ENCODE data around the gene PTH2.
A peak's percentile ranks its signal among the peaks of the same experiment; 100 is the strongest.

The PTH2 gene

DNA sequence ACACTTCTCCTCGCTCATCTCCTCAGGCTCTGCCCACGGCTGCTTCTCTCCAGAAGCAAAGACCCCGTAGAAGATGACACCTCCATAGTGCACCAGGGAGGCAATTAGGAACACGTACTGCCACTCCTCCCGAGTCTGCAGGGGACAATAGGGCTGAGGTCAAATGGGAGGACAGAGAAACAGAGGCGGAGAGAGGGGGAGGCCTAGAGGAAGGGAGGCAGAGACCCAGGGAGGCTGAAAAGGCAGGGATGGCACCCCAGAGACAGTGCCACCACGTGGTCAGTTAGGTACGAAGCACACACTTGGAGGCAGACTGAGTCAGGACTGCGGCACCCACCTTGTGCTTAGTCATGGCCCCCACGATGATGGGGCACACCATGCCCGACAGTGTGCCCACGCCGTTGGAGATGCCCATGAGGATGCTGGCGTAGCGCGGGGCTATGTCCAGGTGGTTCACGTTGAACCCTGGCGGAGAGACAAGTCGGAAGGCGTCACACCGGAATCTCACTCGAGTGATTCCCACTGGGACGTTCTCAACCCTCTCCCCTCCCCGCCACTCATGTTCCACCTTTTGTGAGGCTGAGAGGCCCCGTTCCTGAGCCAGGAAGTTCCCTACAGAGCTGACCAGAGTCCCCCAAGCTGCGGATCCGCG lies 7.6 kb upstream of the PTH2 start:
- peak; percentile 53 to 64 for ATAC-seq

DNA sequence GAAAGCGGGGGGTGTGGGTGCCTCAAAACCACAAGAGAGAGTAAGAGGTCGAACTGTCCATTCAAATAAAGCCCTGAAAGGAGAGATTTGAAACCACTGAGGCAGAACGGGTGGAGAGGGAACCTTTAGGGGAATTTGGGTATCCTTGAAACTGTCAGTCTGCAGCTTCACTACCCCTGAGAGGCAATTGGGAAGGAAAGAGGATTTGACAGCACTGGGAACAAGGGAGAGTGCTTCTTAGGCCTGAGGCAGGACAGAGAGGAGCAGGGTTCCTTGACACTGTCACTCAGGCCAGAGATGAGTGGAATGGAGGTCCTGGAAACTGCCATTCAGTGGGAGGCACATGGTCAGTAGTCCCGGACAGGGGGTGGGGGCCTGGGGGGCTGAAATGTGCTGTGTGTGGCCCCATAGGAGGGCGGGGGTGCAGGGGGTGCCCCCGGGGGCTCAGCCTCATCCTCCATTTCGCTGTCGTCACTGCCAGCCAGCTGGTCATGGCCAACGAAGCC lies 7.0 kb upstream of the PTH2 start:
- no peak for ATAC-seq

DNA sequence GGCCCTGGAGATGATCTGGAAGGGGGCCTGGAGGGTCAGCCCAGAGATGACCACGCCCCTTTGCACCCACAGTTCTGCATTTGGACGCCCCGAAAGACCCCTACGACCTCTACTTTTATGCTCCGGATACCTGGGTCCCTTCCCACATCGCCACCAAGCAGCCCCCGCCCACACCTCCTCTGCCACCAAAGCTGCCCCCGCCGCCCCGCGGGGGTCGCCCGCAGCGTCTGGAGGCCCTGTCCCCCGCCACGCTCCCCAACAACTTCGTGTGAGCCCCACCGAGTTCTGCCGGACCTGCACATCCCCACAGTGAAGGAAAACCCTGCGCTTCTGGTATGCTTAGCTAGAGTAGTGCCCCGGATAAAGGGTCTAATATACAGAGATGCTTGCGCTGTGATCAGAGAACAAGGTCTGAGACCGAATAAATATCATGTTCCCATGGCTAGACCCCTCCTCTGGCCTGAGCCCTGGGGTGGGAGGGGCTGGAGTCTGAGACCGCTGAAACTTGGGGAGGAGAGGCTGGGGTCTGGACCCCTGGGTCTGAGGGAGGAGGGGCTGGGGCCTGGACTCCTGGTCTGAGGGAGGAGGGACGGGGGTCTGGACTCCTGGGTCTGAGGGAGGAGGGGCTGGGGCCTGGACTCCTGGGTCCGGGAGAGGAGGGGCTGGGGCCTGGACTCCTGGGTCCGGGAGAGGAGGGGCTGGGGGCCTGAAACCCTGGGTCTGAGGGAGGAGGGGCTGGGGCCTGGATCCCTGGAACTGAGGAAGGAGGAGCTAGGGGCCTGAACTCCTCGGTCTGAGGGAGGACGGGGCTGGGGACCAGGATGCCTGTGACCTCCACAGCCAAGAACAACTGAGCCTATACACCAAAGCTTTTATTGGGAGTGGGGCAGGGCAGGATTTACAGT lies 5.6 kb upstream of the PTH2 start:
- ATAC-seq: no peak

DNA sequence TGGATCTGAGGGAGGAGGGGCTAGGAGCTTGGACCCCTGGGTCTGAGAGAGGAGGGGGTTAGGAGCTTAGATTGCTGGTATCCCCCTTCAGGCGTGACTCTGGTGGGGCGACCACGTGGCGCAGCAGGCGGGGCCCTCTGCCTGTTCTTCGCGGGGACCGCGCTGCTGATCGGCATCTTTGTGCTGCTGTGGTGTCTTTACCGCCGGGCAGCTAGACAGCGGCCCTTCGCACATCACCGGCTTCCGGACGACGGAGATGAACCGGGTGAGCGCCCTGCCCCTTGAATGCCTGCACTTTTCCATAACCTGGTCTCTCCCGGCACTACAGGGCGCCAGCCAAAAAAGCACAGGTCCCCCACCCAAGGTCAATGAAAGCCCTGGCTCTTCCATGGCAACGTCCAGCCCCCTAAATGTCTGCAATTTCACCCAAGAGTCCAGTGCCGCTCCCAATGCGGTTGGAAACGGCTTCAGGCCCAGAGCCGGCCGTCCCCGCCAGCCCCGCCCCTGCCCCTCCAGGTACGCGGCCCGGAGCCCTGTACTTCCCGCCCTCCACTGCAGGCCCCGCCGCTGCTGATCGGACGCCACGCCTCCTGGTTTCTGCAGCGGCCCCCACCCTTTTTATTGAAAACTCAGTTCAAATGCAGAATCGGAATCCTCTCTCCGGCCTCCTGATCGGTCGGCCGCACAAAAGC lies 4.8 kb upstream of the PTH2 start:
- ATAC-seq: peak in 1 of 2 donors; percentile 42

DNA sequence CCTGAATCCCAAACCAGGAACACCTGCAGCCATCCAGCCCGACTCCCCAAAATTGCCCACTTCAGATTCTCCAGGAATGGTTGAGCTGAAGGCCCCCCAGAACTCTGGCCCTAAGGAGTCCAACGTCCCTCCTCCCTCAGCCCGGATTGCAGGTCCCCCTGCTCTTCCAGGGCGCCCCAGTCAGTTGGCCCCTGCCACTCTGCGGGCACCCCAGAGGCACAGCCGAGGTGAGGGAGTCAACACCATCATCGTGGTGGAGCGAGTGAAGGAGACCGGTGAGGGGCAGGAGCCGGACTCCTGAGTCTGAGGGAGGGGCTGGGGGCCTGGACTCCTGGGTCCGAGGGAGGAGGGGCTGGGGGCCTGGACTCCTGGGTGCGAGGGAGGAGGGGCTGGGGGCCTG lies 4.1 kb upstream of the PTH2 start:
- no peak for ATAC-seq

DNA sequence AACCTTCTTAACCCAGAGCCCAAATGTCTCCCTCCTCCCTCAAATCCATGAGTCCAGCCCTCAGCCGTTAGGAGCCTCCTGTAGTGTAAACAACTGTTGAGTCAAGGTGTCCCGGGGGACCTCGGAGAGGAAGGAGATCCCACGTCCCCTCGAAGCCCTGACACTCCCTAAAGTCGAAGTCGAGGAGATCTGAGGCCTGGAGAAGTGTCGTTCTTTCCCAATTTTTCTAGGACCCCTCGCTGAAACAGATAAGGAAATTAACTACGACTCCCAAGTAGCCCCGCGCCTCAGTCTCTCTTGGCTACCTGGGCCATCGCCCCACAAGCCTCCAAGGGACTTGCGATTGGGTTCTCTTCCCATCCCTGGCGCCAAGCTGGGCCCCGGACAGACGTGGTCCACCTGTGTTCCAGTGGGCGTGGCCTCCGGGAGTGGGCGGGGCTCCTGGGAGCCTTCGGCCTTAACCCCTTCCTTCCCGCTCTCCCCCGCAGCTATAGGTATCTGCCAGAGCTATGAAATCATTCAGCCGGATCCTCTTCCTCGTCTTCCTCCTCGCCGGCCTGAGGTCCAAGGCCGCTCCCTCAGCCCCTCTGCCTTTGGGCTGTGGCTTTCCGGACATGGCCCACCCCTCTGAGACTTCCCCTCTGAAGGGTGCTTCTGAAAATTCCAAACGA lies 2.8 kb upstream of the PTH2 start:
- ATAC-seq: no peak

DNA sequence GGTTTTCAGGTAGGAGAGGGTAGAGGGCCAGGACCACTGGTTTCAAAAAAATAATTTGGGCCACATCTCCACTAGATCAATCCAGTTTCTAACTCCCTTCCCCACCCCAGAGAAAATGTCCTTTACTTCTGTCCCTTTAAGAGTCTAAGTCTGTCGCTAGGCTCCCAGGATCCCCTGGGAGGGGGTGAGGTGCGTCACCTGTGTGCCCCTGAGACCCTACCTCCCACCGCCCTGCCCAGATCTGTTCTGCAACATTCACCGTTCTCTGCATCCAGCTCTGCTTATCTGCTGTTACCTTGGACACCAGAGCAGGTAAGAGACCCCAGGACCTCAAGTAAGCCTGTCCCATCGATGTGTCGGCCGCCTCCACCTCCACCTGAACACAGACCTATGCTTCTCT lies 1.9 kb upstream of the PTH2 start, which contains the start of gene GFY:
TSS of gene GFY (plus strand) at position 211 of the 400 bp plus-strand sequence. CDS start 1,043 bp downstream, outside the sequence.
- no peak for ATAC-seq

DNA sequence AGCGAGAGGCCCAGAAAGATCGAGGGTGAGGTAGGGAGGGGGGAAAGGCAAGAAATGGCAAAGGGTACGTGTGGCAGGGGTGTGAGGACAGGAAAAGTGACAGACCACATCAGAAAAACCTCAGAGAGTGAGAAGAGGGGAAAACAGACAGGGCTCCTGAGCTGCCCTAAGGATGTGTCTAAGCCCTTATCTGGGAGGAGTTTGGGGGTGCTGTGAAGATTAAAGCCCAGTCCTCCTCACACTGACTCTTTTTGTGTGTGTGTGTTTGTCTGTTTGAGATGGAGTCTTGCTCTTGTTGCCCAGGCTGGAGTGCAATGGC lies 703 bp upstream of the PTH2 start:
- ATAC-seq: no peak

DNA sequence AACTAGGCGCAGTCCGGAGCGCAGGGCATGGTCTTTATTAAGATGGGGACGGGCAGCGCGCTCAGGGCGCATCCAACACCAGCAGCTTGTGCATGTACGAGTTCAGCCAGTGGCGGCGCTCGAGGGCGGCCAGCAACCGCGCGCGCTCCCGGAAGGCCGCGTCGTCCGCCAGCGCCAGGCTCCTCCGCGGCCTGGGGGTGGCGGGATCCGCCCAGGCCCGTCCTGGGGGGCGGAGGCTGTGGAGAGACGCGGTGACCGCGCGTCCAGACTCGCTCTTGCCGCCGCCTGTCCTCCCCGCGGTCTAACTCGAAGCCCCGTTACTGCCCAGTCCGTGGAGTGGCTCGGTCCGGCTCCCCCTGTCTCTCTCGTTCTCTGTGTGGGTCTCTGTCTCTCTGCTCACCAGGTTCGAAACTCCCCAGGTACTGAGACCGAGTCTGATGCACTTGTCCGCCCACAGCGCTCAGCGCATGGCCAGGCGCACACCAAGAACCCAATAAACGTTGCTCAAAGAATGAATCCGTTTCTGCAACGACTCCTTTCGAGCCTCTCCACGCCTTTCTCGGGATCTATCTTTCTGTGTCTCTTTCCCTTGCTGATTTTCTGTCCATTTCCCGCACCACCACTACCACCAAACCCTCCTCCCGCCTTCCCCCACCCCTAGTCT lies 702 bp downstream of the PTH2 start:
- peak; percentile 37 to 49 for ATAC-seq

DNA sequence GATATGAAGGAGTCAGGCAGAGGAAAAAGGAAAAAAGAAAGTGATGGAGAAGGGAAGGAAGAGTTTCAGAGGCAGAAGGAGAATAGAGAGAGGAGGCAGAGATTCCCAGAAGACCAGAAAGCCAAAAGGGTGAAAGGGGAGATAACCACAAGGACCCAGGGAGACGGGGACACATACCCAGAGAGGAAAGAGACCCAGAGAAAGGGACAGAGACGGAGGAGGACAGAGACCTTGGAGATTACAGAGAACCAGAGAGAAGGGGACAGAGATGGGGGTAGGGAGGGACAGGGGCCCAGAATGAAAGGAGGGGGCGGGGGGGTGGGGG lies 1.4 kb downstream of the PTH2 start:
- ATAC-seq: no peak

DNA sequence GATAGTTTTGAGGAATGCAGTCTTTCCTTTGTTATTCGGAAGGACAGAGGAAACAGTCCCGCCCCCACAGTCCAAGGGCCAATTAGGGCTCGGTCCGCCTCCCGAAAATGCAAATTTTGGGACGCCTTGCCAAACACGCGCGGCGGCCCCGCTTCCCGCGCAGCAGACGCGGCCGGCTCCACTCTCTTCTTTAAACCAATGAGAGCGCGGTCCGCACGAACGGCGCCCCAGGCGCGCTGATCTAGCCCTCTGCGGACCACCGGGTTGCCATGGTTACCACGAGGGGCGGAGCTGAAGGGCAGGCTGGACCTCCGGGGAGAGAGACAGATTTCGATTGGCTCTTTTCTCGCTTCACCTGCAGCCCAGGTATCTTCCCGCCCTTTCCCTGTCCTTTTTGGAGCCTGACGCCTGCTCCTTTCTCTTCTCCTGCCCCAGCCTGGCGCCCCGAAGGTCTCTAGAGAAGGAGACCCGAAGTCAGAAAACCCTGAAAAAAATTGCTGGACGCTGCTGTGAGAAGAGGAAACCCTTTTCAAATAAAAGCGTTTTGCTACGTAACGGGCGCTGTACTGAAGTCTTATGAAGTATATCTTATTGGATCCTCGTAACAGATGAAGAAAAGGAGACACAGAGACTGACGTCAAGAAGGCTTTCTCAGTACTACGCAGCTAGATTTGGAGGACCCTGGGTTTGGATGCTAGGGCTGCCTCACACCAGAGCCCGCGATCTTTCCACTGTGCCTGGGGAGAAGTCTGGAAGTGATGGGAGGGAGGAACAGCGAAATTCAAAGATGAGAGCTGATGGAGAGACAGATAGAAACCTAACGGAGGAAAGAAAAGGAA lies 2.0 kb downstream of the PTH2 start:
- ATAC-seq: no peak

DNA sequence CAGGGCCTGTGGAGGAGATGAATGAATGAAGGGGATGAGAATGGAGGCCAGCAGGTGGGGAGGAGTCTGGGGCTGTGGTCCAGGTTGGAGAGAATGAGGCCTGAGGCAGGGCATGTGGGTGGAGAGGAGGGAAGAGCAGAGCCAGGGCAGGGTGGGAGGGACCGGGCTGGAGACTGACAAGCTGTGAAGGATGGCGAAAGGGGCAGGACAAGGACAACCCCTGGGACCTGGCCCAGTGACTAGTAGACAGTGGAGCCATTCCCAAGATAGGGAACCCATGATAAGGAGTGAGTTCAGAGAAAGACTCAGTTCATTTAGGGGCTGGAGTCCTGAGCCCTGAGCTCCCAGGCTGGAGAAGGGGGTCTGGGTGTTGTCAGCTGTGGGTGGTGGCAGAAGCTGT lies 3.0 kb downstream of the PTH2 start:
- ATAC-seq: no peak

DNA sequence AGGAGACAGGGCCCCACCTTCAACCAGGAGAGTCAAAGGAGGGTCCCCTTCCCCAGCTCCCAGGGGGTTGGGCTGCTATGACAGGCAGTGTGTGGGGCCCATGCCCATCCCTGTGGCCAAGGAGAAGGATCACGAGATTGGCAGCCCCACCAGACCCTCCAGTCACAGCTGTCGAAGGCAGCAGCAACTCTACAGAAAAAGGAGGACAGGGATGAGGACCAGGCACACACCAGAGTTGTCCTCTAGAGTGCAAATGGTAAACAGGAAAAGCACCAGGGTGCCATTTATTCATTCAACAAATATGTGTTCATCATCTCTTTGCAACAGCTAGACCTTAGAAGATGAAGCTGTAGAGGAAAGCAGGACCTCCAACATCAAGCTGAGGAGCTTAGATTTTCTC lies 4.1 kb downstream of the PTH2 start:
- no peak for ATAC-seq

DNA sequence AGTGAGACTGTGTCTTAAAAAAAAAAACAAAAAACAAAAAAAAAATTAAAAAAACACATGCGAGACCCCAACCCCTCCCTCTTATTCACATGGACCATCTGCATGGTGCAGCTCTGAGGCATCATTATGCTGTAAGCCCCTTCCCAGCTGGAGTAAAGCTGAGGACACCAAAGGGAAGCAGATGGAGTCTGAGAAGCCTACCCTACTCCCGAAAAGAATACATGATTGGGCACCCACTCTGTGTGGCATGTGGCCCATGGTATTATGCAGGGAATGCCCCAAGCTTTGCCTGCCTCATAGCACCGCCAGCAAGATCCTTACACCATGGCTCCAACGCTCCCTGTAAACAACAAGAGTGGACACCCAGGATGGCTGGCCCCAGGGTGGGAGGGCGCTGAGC lies 4.7 kb downstream of the PTH2 start:
- ATAC-seq: no peak

DNA sequence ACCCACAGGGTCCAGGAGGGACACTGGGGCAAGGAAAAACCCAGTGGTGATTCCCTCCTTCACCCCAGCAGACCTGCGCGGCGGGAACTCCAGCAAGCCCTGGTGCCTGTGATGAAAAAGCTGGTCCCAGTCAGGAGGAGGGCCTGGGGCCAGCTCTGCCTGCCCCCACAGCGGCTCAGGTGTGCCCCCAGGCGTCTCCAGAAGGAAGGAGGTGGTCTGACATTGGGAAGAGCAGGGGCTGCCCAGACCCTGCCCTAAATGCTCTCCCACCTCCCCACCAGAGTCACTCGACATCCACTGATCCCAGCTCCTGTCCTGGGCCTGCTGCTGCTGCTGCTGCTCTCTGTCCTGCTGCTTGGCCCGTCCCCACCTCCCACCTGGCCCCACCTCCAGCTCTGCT lies 6.2 kb downstream of the PTH2 start:
- ATAC-seq: no peak

DNA sequence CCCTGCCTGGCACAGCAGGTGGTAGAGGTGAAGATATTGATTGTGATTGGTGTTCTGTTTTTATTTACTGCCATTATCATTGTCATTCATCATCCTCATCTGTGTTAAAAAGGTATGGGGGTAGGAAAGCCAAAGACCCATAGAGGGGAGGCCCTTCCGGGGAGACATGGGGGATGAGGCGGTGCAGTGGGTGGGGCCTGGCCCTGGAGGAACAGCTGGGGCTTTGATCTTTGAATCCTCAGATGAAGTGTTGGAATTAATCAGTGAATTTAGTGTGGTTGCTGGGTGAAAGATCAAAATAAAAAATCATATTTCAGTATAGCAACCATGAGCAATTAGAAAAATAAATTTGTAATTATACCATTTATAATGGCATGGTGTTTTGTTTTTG lies 7.4 kb downstream of the PTH2 start:
- no peak for ATAC-seq

DNA sequence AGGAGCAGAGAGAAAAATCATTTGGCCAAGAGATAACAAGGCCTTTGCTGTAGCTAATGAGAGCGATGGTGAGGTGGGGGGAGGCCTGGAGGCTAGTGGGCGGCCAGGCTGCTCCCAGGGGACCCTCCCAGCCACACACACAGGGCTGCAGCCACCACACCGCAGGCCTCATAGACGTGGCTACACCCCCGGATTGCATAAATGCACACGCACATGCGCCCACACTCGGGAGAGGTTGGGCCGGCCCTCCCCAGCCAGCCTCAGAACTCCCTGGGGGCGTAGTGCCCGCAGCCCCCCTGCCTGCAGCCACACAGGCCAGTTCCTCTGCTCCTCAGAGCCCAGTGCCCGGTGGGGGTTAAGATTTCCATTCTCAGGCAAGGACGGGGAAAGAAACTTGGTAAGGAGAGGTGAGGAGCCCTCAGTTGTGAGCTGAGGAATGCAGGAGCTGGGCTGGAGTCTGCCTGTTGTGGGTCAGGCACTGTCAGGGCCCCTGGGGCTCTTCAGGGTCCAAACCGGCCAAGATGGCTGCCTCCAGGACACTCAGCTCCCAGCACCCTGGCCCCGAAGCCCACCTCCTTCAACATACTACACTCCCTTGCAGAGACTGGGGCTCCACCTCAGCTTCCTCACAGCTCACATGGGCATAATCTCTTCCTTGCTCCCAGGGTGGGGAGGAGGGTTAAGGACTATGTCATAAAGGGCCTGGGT lies 8.0 kb downstream of the PTH2 start:
- ATAC-seq: no peak

DNA sequence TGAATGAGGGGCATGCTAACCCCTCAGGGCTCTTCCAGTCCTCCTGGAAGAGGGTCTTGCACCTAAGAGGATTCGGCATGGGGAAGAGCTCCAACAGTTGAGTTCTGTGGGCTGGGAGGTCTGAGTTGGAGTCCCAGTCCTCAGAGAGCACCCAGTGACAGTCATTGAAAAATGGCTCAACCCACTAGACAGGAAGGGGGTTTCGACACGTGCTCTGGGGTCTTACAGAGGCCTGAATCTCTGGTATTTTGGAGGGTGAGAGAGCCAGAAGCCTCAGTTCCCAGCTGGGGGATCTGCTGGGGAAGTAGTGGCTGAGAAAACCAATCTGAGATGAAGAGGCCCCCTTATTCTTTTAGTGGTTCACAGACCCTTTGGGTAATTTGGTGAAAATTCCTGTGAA lies 9.0 kb downstream of the PTH2 start:
- ATAC-seq: no peak

DNA sequence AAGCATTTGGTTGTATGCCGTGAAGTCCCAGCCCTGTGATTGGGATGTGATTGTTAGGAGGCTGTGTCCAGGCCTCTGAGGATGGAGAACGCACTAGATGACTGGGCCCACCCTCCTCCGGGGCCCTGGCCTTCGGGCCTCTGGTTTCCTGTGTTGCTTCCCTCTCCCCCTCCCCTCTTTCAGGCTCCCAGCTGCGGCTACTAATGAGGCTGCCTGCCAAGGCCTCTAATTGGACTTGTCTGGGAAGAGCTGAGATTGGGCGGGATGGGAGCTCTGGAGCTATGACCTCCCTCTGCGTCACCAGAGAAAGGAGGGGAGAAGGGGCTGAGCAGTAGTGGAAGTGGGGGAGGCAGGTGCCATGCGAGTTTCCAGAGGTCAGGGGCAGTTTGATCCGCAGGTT lies 9.9 kb downstream of the PTH2 start:
- ATAC-seq: no peak

DNA sequence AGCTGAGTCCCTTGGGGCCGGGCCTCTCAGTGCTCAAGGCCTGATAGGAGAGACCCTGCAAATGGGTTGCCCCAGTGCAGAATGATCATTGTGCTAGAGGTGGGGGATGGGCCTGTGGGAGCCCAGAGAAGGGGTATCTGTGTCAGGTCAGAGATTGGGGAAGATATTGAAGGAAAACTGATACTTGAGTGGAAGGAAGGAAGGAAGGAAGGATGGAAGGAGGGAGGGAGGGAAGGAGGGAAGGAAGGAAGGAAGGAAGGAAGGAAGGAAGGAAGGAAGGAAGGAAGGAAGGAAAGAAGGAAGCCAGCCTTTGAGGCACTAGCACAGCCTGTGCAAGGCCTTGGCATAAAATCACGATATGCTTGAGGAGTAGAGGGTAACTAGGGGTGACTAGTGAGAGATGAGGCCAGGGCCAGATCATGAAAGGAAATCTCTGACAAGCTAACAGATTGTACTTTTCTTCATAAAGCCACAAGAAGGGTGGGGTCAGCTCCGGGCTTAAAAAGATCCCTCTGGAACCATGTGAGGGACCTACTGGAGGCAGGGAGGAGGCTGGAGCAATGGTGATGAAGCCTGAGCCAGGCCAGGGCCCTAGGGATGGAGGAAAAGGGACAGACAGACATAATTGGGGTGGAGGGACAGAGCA lies 11.4 kb downstream of the PTH2 start:
- ATAC-seq: no peak

Measured in activated CD4-positive, CD25-positive, alpha-beta regulatory T cell treated with anti-CD3 and anti-CD28 coated beads, Interleukin-2, amount 50 U/mL, for 24 hours (primary cell).